ENCODE data around the gene TBC1D2B.

DNA sequence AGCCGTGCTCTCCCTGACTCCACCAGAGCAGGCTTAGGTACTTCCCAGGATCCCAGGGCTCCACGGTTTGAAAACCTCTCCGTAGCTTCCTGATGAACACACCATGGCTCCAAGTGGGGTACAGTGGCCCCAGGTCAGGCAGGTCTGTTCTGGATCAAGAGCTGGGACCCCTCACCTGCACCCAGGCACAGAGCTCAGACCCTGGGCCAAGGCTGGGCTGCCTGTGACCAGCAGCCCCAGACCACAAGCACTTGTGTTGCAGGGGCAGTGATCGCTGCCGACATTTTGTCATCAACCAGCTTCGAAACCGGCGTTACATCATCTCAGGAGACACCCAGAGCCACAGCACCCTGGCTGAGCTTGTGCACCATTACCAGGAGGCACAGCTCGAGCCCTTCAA lies 20.2 kb upstream of the TBC1D2B start:
- TF ChIP-seq POLR2A (IDR thresholded peaks at IDR 0.05; ENCODE audit: low read depth, low read length) = no peak
- TF ChIP-seq, protein P1, sequence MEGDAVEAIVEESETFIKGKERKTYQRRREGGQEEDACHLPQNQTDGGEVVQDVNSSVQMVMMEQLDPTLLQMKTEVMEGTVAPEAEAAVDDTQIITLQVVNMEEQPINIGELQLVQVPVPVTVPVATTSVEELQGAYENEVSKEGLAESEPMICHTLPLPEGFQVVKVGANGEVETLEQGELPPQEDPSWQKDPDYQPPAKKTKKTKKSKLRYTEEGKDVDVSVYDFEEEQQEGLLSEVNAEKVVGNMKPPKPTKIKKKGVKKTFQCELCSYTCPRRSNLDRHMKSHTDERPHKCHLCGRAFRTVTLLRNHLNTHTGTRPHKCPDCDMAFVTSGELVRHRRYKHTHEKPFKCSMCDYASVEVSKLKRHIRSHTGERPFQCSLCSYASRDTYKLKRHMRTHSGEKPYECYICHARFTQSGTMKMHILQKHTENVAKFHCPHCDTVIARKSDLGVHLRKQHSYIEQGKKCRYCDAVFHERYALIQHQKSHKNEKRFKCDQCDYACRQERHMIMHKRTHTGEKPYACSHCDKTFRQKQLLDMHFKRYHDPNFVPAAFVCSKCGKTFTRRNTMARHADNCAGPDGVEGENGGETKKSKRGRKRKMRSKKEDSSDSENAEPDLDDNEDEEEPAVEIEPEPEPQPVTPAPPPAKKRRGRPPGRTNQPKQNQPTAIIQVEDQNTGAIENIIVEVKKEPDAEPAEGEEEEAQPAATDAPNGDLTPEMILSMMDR (IDR thresholded peaks at IDR 0.05; ENCODE audit: extremely low read depth in 1 of 2, insufficient read depth in 1 of 2, low read depth in 1 of 2, low read length in 2 of 2) = no peak
- TF ChIP-seq EZH2 (IDR thresholded peaks at IDR 0.05; ENCODE audit: borderline replicate concordance, low read depth, low read length, severe bottlenecking) = no peak
- no peak for TF ChIP-seq MYC (IDR thresholded peaks at IDR 0.05; ENCODE audit: low read depth, low read length)
- no peak for TF ChIP-seq POLR2AphosphoS5 (IDR thresholded peaks at IDR 0.05; ENCODE audit: insufficient read depth, low read depth, low read length)
- TF ChIP-seq MAX (IDR thresholded peaks at IDR 0.05; ENCODE audit: insufficient read depth, insufficient read length) = no peak
- TF ChIP-seq JUN (IDR thresholded peaks at IDR 0.05; ENCODE audit: borderline replicate concordance, insufficient read depth, insufficient read length, low read depth) = no peak
- TF ChIP-seq GATA2 (IDR thresholded peaks at IDR 0.05; ENCODE audit: insufficient read depth, insufficient read length, low read depth, low read length) = no peak

All from endothelial cell of umbilical vein (primary cell).